HG02981 (cell line): ENCODE data around the gene GPR21.
A peak's percentile ranks its signal among the peaks of the same experiment; 100 is the strongest.

Source experiments
- ATAC-seq: cut with Tn5 transposase; IDR thresholded peaks from one replicate; pipeline ENCODE4 v1.9.1; 2021; ENCODE audit warnings: mild to moderate bottlenecking, moderate library complexity; ENCODE audit not compliant: unreplicated experiment

The GPR21 gene

GRCh38 chr9:123033864-123034601 is 566 bp downstream of the GPR21 start:
- peak; percentile 56 for ATAC-seq

- ATAC-seq = no peak
These were observed 1.5 kb downstream of the GPR21 start for GRCh38 chr9:123034881-123035510.

- no peak for ATAC-seq
These were observed 2.3 kb downstream of the GPR21 start for GRCh38 chr9:123035791-123036190.

GRCh38 chr9:123036893-123037545 is 3.6 kb downstream of the GPR21 start:
- no peak for ATAC-seq

- no peak for ATAC-seq
These were observed 6.3 kb downstream of the GPR21 start for GRCh38 chr9:123039617-123040219.

GRCh38 chr9:123040801-123041200 is 7.3 kb downstream of the GPR21 start:
- ATAC-seq = no peak

GRCh38 chr9:123041489-123041888 is 8.0 kb downstream of the GPR21 start:
- no peak for ATAC-seq

GRCh38 chr9:123043081-123043939 is 9.8 kb downstream of the GPR21 start:
- no peak for ATAC-seq

GRCh38 chr9:123044586-123044985 is 11.1 kb downstream of the GPR21 start:
- ATAC-seq = no peak

- no peak for ATAC-seq
These were observed 13.1 kb downstream of the GPR21 start for GRCh38 chr9:123046406-123047195.

GRCh38 chr9:123048748-123049147 is 15.3 kb downstream of the GPR21 start:
- no peak for ATAC-seq

GRCh38 chr9:123049589-123050222 is 16.2 kb downstream of the GPR21 start:
- no peak for ATAC-seq

- no peak for ATAC-seq
These were observed 19.6 kb downstream of the GPR21 start for GRCh38 chr9:123053046-123053445.

- ATAC-seq = no peak
These were observed 20.2 kb downstream of the GPR21 start for GRCh38 chr9:123053711-123054110.

GRCh38 chr9:123058834-123059233 is 25.4 kb downstream of the GPR21 start:
- ATAC-seq = no peak

- ATAC-seq = no peak
These were observed 26.2 kb downstream of the GPR21 start for GRCh38 chr9:123059472-123060220.

GRCh38 chr9:123061216-123061615 is 27.7 kb downstream of the GPR21 start:
- ATAC-seq = no peak

GRCh38 chr9:123062351-123063176 is 29.1 kb downstream of the GPR21 start:
- no peak for ATAC-seq
